Measurements from ENCODE around the gene ENDOD1.
"Not testable (repeated sequence)": the region's sequence is repeated elsewhere in the genome, so short reads cannot be mapped to it uniquely, and the experiment has no call there.

ENDOD1 gene

DNA sequence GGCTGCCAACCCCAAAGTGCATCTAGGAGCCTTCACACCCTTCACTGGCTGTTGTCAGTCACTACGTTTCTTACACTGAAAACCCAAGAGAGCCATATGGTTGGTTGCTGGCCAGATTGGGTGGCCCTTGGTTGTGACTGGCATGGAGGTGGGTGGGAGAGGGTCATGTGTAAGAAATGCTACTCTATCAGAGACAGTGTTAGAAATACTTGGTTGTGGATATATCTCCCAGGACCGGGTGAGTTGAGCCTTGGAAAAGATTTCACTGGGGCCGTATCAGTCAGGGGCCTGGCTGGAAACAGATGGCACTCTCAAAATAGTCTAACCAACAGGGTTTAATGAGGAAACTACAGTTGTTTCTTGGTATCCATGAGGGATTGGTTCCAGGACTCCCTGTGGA is 15.2 kb downstream of the ENDOD1 start:
- no peak for DNase-seq

DNA sequence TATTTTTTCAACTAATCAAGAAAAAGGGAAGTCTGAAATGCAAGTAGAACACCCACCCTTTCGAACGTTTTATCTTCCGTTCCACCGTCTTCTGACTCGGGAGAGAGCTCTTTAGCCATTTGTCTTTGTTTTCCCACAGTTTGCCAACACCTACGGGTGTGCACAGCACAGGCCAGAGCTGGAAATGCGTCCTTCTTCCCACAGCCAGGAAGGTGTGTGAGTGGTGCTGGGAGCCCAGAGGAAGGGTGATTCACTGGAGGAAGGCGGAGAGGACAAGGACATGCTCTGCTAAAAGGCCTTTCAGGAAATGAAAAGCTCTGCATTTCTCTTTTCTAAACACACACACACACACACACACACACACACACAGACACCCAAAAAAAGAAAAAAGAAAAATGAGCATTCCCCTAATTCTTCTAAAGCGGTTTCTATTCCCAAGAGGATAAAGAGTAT is 18.5 kb downstream of the ENDOD1 start:
- DNase-seq, result no peak

DNA sequence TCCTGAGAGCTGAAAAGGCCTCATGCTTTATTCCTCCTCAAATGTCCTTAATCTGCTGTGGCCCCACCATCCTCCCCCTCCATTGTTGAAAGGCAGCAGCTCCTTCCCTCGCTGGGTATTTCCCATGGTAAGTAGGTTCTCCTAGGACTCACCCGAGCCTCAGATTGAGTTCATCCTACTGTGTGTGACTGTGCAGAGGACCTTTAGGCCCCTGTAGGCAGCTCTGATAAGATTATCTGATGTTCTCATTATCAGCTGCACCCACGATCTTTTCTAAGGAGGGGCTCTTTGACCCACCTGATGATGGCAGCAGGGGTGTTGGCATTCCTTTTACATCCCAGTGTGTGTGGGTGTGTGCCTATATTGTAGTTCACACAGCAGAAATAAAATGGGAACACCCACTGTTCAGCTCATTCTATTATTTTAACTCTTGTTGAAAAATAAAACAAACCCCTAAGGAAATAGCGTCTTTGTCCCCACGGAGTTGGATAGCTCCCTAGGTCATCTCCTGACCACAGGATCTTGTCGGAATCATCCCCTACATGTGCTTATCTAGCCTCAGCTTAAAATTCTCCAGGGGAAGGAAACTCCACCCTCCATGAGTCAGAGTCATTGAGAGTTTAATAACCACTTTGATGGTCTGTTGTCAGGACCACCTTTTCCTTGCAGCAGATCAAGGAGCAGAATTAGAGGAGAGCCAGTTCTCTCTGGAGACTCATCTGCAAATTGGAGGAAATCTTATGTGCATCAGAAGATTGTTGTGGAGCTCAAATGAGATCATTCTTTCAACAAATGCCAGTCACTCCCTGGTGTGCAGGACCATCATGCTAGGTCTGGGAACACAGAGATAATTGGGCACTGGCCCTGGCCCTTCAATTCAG is 19.3 kb downstream of the ENDOD1 start:
- DNase-seq, result no peak

DNA sequence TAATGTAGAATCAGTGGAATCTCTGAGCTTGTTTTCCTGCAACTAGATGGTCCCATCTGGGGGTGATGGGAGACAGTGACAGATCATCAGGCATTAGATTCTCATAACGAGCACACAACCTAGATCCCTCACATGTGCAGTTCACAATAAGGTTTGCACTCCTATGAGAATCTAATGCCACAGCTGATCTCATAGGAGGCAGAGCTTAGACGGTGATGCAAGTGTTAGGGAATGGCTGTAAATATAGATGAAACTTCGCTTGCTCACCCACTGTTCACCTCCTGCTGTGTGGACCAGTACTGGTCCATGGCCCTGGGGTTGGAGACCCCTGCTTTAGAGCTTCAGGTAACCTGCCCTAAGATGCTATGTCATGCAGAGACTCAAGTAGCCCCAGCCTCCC is 21.8 kb downstream of the ENDOD1 start:
- DNase-seq, result not testable (repeated sequence)

DNA sequence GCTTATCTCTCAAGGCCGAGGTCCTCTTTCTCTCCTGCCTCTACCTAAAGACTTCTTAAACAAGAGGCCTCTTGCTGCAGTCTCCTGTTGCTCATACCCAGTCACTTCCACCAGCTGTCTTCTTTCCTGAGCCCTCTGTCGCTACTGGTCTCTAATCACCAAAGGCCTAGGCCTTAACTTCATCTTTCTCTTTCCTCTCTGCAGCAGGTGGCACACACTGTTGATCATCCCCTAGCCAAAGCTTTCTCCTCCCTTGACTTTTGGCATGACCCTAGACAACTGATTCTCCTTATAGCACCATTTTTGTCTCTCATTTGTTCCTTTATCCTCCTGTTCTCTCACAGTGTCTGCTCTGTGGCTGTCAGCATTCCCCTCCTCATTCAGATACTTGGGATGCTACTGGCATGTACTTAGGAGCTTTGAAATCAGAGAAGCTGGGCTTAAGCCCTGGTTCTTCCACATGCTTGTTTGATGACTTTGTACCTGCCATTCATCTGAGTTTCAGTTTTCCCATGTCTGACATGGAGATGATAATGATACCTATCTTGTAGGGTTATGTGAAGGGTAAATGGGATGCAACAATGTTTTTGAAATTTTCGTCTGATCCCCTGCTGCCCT is 22.4 kb downstream of the ENDOD1 start:
- DNase-seq, result no peak

DNA sequence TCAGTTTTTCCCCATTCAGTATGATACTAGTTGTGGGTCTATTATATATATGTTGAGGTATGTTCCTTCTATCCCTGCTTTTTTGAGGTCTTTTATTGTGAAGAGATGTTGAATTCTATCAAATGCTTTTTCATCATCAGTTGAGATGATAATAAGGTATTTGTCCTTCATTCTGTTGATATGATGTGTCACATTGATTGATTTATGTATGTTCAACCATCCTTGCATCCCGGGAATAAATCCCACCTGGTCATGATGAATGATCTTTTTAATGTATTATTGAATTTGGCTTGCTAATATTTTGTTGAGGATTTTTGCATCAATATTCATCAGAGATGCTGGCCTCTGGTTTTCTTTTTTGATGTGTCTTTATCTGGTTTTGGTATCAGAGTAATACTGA is 26.0 kb downstream of the ENDOD1 start:
- no peak for DNase-seq

DNA sequence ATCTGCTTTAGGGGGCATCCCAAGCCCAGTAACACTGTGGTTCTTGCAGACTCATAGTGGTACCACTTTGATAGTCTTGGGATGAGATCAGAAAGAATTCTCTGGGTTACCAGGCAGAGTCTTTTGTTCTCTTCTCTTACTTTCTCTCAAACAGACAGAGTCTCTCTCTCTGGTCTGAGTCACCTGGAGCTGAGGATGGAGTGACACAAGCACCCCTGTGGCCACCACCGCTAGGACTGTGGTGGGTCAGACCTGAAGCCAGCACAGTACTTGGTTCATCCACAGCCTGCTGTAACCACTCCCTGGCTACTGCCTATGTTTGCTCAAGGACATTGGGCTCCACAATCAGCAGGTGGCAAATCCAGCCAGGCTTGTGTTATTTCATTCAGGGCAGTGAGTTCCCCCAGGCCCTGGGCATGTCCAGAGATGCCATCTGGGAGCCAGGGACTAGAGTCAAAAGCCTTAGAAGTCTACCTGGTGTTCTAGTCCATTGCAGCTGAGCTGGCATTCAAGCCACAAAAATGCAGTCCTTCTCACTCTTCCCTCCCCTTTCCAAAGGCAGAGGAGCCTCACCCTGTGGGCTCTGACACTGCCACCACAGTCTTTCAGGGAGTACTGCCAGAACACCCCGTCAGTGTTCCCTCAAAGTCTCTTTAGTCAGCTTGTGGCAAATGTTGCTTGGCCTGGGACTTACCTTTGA is 29.9 kb downstream of the ENDOD1 start:
- no peak for DNase-seq

DNA sequence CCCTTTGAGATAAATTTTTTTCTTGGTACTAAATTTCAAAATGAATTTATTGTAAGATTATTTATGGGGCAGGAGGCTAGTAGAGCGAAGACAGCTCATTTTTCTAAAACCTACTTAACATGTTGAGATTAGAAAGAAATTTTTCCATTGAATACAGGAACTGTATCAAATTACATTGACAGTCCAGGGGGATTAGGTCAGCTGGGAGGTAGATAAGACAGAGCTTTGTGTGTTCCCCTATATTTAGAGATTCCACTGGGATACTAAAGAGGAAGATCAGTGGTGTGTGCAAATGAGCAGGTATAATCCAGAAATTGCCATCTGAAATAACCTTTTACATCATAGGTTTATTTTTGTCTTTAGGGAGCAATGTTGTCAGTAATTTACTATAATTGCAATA is 32.1 kb downstream of the ENDOD1 start:
- DNase-seq, result no peak

DNA sequence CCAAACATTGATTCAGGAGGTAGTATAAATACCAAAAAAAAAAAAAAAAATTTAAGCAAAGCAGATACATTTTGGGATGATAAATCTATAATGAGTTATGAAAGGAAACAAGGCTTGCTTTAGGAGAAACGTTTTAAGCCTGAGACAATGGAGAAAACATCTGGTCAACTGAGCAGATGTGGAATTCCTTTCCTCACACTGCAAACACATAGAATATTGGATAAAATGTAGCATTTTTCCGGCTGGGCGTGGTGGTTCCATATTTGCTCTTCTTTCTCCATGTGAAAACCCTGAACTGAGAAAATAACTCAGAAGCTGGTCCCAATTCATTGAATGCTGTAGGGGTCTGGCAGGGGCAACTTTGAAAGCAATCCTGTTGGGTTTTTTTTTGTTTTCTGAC is 33.9 kb downstream of the ENDOD1 start:
- no peak for DNase-seq

DNA sequence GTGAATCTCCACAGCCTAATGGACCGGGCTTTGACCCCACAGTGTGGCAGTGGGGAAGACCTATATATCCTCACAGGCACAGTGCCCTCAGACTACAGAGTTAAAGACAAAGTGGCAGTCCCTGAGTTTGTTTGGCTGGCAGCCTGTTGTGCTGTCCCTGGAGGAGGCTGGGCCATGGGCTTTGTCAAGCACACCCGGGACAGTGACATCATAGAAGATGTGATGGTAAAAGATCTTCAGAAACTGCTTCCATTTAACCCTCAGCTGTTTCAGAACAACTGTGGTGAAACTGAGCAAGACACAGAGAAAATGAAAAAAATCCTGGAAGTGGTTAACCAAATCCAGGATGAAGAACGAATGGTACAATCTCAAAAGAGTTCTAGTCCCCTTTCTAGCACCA is 39.0 kb downstream of the ENDOD1 start:
- DNase-seq, result no peak

DNA sequence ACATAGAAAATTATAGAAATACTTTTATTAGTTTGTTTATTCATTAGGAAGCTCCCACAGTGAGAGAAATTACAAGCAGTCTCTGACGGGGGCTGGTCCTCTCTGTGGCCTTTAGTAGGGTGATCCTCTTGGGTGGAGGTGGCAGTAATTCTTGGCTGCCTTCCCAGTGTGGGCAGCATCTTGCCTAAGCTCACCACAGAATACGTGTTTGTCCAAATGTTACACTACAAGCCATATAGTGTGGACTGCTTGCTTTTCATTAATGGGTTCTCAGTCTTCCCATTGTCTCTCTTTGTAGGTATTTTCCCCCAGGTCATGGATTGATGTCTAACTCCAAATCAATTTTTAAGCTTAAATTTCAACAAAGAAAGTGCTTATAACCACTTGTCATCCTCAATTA is 43.3 kb downstream of the ENDOD1 start:
- DNase-seq, result no peak

DNA sequence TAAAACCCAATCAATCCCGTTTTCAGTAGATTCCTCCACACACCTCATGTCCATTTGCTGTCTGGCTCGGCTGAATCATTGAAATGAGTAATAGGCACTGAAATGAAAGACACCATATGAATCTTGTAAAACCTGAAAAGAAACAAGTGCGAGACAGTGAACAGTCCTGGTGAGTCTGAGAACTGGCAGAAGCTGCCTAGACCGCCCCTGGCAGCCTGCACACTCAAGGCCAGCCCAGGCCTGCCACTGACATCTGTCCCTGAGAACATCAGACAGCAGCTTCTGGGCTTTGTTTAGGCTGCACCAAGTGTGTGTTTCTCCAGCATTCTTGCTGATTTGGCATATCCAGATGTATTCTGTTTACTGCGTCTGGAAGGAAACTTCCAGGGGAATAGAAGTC is 44.8 kb downstream of the ENDOD1 start:
- DNase-seq, result peak; percentile 47

DNA sequence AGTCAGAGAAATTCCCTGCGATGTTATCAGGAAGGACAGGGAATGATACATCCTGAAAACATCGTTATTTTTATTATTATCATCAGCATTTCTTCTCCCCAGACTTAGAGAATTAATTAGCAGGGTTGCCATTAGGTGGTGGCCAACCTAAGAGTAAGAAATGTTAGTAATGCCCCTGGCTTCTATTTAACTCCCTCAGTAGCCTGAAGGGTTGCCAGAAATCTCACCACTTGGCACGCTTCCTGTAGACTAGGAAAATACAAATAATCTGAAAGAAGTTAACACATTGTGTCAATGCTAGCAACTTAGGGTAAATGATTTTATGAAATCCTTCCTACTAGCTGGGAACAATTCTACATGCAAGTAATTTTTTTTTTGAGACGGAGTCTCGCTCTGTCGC is 45.5 kb downstream of the ENDOD1 start:
- no peak for DNase-seq

DNA sequence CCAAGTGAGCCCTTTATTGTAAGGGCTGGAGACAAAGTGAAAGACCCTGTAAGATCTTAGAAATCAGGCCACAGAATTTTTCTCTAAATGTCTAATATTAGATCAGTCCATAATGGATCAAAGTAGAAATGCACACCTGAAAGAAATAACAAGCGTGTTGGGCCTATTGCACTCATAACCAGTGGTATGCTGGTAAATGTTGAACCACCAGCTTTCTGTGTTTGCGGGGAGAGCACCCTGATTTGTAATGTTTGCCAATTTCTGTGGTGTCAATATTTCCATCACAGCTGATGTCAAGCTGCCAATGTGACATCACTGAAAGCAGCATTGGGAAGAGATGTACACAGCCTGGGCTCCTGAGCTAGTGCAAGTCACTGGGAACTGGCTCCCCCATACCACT is 46.2 kb downstream of the ENDOD1 start:
- DNase-seq, result no peak

DNA sequence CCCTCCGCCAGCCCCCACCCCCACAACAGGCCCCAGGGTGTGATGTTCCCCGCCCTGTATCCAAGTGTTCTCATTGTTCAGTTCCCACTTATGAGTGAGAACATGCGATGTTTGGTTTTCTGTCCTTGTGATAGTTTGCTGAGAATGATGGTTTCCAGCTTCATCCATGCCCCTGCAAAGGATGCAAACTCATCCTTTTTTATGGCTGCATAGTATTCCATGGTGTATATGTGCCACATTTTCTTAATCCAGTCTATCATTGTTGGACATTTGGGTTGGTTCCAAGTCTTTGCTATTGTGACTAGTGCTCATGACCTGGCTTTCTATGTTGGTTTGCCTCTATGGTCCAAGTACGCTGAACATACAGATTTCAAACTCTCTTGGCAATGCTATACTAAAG is 47.1 kb downstream of the ENDOD1 start:
- DNase-seq, result not testable (repeated sequence)

DNA sequence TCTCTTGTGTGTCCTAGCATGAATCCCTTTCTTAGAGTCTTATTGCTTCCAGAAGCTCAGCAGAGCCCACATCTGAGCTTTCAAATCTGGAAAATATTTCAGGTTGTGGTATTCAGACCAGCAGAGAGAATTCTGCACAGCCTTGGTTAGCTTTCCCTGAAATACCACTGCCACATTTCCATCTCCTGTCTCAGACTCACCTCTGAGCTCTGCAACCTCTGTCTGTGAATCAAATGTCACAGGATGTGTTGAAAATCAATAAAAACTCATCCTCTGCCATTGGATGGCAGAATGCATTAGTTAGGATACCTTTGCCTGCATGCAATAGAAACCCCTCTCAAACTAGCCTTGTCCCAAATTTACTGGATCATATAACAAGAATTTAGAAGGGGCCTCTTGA is 47.7 kb downstream of the ENDOD1 start:
- no peak for DNase-seq

DNA sequence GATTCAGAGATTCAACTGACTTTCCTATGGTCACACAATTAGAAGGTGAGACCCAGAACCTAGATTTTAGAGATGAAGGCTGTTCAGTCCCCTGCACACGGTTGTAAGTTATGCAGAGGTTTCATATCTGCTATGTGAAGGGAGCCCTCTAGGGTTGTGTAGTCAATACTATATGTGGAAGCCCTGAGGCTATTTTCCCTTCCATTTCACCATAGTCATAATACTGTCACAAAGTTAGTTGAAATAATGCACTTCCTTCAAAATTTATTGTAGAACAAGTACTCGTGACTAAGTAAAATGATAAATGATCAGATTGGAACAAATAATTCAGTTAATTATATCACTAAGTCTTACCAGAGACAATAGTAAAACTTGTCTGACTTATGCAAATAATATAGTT is 48.8 kb downstream of the ENDOD1 start:
- peak; percentile 7 for DNase-seq

DNA sequence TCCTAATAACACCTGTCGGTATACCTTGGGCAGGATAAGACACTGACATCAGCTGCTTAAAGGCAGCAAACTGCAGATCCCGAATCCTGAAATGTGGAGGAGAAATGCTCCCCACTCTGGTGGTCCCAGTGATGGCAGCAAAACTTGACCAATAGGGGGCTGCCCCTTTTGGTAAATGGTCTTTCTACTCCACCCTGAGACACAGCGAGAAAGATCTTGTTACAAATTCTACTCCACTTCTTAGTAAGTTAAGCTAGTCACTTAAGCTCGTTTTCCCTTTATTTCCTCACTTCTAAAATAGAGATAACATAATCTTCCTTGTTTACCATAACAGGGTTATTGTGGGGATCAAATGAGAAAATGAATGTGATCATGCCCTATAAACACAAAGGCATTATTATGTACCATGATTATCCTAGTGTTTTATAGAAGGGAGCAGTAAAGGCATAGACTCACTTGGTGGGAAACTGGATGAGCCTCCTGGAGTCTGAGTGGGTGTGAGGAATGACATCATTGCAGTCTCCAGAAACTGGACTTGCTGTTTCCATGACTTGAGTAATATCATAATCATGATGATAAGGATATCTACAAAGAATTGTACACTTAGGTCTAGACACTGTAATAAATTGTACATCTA is 50.9 kb downstream of the ENDOD1 start:
- DNase-seq, result no peak

DNA sequence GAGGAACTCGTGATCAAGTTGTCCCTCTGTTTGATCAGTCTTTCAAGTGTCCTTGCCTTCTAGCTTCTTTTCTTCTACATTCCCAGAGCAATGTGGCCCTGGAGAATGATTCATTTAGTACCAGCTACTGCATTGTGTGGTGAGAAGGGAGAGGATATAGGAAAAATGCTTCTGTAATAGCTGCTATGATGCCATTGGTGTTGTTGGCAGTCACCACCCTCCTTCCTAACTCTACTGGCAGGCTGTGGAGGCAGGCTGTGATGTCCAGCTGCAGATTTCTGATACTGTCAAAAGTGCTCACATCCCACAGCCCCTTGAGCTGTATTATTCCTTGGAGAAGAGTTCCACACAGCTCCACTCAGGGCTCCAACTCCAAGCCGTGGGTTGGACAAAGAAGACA is 52.8 kb downstream of the ENDOD1 start:
- DNase-seq, result no peak

DNA sequence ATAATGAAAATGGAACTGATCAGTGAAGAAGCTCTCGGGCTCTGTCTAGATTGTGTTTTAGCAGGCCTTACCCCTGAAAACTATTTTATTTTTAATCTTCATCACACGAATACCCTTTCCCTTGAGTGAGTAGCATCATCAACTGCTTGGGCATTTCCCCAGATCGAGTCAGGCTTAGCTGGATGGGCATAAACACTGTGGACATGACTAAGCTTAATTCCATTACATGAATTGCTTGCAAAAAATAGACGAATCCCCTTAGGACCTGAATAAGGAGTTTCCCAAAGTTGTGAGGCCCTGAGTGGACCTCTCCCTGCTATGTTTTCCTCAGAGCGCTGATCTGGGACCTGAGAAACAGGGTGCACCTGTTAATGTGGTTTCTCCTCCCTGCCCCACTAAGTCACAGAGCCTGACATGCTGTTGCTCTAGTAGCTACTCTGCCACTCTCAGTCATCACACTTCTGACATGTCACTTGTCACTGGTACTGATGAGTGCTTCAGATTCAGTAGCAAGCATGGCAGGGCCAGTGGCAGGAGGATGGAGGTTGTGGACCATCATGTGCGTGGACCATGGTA is 53.5 kb downstream of the ENDOD1 start:
- no peak for DNase-seq

DNA sequence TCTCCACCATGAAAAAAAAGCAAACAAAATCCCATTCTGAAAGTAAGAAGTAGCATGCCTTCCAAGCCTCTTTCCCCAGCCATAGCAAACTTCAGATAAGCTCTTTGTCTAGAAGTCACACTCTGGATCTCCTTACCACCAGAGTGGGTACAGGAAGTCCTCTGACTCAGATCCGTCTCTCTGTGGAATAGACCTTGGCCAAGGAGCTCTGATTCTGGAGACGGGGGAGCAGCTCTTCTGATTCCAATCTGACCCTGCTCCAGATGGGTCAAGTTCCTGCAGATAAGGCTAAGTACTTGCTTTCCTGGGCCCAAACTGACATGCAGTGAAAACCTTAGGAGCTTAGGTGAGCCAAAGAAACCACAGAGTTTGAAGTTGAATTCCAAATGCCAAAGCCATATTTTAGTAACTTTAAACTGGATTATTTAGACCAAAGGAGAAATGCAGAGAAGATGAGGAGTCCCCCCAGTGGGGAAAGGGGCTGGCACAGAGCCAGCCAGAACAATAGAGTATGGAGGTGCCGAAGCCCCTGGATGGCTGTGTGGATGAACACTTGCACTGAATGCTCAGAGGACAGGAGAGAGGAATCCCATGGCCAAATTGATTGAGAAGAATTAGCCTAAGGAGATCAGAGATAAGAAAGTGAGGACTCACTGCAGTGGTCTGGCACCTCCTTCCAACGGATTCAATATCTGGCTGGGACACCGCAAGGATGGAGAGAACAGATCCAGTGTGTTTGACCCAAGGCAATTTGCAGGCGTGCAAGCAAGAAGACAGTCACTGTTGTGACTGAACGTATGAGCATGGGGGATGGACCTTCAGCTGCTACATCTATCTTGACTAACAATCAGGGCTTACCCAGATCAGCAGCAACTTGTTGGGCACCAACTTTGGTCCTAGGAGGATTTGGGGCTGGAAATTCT is 54.9 kb downstream of the ENDOD1 start:
- DNase-seq, result no peak

All from NCI-H1694 treated with DMSO at 0.1 percent for 48 hours (cell line).